Stimulated activated CD4-positive, alpha-beta T cell treated with anti-CD3 and anti-CD28 coated beads, Interleukin-15, amount 100 ng/mL, for 48 hours (primary cell): ENCODE data around the gene MBNL1.

Experiments used
- DNase-seq, 2 donors: peaks; one replicate each; pipeline ENCODE4 v3.0.0-alpha.2; 2020; ENCODE audit warnings: low read depth in 2 of 2

The MBNL1 gene

GRCh38 chr3:152298393-152299248 lies 29.9 kb downstream of the MBNL1 start:
- peak; percentile 34 to 46 for DNase-seq

GRCh38 chr3:152299249-152299976 lies 30.7 kb downstream of the MBNL1 start:
- no peak for DNase-seq

GRCh38 chr3:152300029-152300731 lies 31.5 kb downstream of the MBNL1 start:
- DNase-seq = no peak

GRCh38 chr3:152301745-152302181 lies 33.0 kb downstream of the MBNL1 start:
- DNase-seq = no peak

- DNase-seq = no peak
These were observed 33.8 kb downstream of the MBNL1 start for GRCh38 chr3:152302521-152303021.

GRCh38 chr3:152304160-152304559 lies 35.4 kb downstream of the MBNL1 start:
- DNase-seq = no peak

- no peak for DNase-seq
These were observed 36.3 kb downstream of the MBNL1 start for GRCh38 chr3:152305075-152305474.

- no peak for DNase-seq
These were observed 39.2 kb downstream of the MBNL1 start for GRCh38 chr3:152307829-152308474.

- DNase-seq = no peak
These were observed 39.7 kb downstream of the MBNL1 start for GRCh38 chr3:152308475-152308844.

GRCh38 chr3:152309031-152309430 lies 40.3 kb downstream of the MBNL1 start:
- DNase-seq = no peak

- DNase-seq = no peak
These were observed 41.0 kb downstream of the MBNL1 start for GRCh38 chr3:152309535-152310307.

- no peak for DNase-seq
These were observed 44.7 kb downstream of the MBNL1 start for GRCh38 chr3:152313430-152313829.

- DNase-seq = no peak
These were observed 45.2 kb downstream of the MBNL1 start for GRCh38 chr3:152313914-152314313.

- DNase-seq = no peak
These were observed 46.1 kb downstream of the MBNL1 start for GRCh38 chr3:152314677-152315353.

- DNase-seq = no peak
These were observed 46.9 kb downstream of the MBNL1 start for GRCh38 chr3:152315623-152316022.

GRCh38 chr3:152316318-152316717 lies 47.6 kb downstream of the MBNL1 start:
- no peak for DNase-seq

GRCh38 chr3:152317184-152317583 lies 48.5 kb downstream of the MBNL1 start:
- DNase-seq = no peak

GRCh38 chr3:152317956-152318355 lies 49.2 kb downstream of the MBNL1 start:
- DNase-seq = no peak

GRCh38 chr3:152318512-152318911 lies 49.8 kb downstream of the MBNL1 start:
- no peak for DNase-seq

- DNase-seq = no peak
These were observed 50.5 kb downstream of the MBNL1 start for GRCh38 chr3:152319256-152319655.
